ENCODE data around the gene DNPH1. TPM values are rescaled to one million over a fixed set of nuclear protein-coding genes. Genes with fewer than 3 reads are reported as not detected.

DNPH1 gene
- total and polyA plus RNA-seq, 9 donors, result 13.6 to 120 (median 44.7) TPM

GRCh38 chr6:43187821-43188220 lies 41.5 kb downstream of the DNPH1 start:
- no peak overlapping the region for H3K4me3 ChIP-seq
- no peak overlapping the region for H3K27ac ChIP-seq
- H3K4me1 ChIP-seq (ENCODE audit: insufficient read depth), result peaks cover 2% of the 10 kb centered on the region
- no peaks in the 10 kb centered on the region for H3K36me3 ChIP-seq
- intact Hi-C loops (cut with DNase I), result no loop called here
- H3K27me3 ChIP-seq, result no peaks in the 10 kb centered on the region
- no peak for DNase-seq
- WGBS, 3 donors, result 94 to 98% (median 95%) methylated on average over 7 of the region's 7 CpGs
- H3K9me3 ChIP-seq, result no peaks in the 10 kb centered on the region
- TF ChIP-seq POLR2A (IDR thresholded peaks at IDR 0.05), result no peak
- TF ChIP-seq CTCF (IDR thresholded peaks at IDR 0.05), result no peak
- no peak for TF ChIP-seq EP300 (IDR thresholded peaks at IDR 0.05)

GRCh38 chr6:43186706-43187105 lies 42.6 kb downstream of the DNPH1 start:
- H3K9me3 ChIP-seq, result no peaks in the 10 kb centered on the region
- DNase-seq, result no peak
- H3K4me3 ChIP-seq, result no peak overlapping the region
- TF ChIP-seq POLR2A (IDR thresholded peaks at IDR 0.05) (no peak), CTCF (IDR thresholded peaks at IDR 0.05) (no peak), EP300 (IDR thresholded peaks at IDR 0.05) (no peak)
- H3K4me1 ChIP-seq (ENCODE audit: insufficient read depth), result peaks cover 2% of the 10 kb centered on the region
- intact Hi-C loops (cut with DNase I), result no loop called here
- no peak overlapping the region for H3K27ac ChIP-seq
- 90 to 94% (median 92%) methylated on average over 4 of the region's 4 CpGs for WGBS, 3 donors
- H3K27me3 ChIP-seq, result no peaks in the 10 kb centered on the region
- H3K36me3 ChIP-seq, result no peaks in the 10 kb centered on the region

- peak in 2 of 5 donors; percentile 21 to 34 for DNase-seq
- Histone ChIP-seq H3K27ac (no peak overlapping the region), H3K27me3 (no peaks in the 10 kb centered on the region), H3K36me3 (no peaks in the 10 kb centered on the region), H3K4me1 (ENCODE audit: insufficient read depth) (peaks cover 2% of the 10 kb centered on the region), H3K4me3 (no peak overlapping the region), H3K9me3 (no peaks in the 10 kb centered on the region)
- TF ChIP-seq CTCF (IDR thresholded peaks at IDR 0.05), result no peak
- TF ChIP-seq POLR2A (IDR thresholded peaks at IDR 0.05), result no peak
- no peak for TF ChIP-seq EP300 (IDR thresholded peaks at IDR 0.05)
- intact Hi-C loops (cut with DNase I), result no loop called here
- WGBS, 3 donors, result 94 to 96% (median 95%) methylated on average over 14 of the region's 14 CpGs
Measured at GRCh38 chr6:43186019-43186418, 43.3 kb downstream of the DNPH1 start.

- no peak overlapping the region for H3K4me3 ChIP-seq
- no peaks in the 10 kb centered on the region for H3K9me3 ChIP-seq
- intact Hi-C loops (cut with DNase I), result no loop called here
- no peaks in the 10 kb centered on the region for H3K27me3 ChIP-seq
- no peak overlapping the region for H3K27ac ChIP-seq
- peaks cover 2% of the 10 kb centered on the region for H3K4me1 ChIP-seq (ENCODE audit: insufficient read depth)
- TF ChIP-seq POLR2A (IDR thresholded peaks at IDR 0.05) (no peak), EP300 (IDR thresholded peaks at IDR 0.05) (no peak), CTCF (IDR thresholded peaks at IDR 0.05) (no peak)
- no peaks in the 10 kb centered on the region for H3K36me3 ChIP-seq
- no peak for DNase-seq
- 76 to 79% (median 76%) methylated on average over 5 of the region's 5 CpGs for WGBS, 3 donors
Measured at GRCh38 chr6:43185391-43185985, 43.8 kb downstream of the DNPH1 start.

Data from ovary (tissue), 9 donors.